OCI-M1 (cell line): ENCODE measurements around the gene FCHSD1.
A peak's percentile ranks its signal among the peaks of the same experiment; 100 is the strongest.

Experiments
- DNase-seq: peaks from one replicate; lab custom pipeline; 2025; lab: John Stamatoyannopoulos, UW

Gene FCHSD1

GRCh38 chr5:141650851-141651727 is at the start of gene FCHSD1:
TSS of gene FCHSD1 (minus strand) at chr5:141651418. CDS start at chr5:141651368, 50 bp downstream.
- peak; percentile 91 for DNase-seq

- DNase-seq: no peak
Observed at GRCh38 chr5:141697586-141697985, 46.4 kb upstream of the FCHSD1 start.

GRCh38 chr5:141696431-141696830 is 45.2 kb upstream of the FCHSD1 start:
- DNase-seq: no peak

GRCh38 chr5:141695627-141696215 is 44.5 kb upstream of the FCHSD1 start:
- no peak for DNase-seq

GRCh38 chr5:141694479-141694878 is 43.3 kb upstream of the FCHSD1 start:
- DNase-seq: no peak

GRCh38 chr5:141692919-141693725 is 41.9 kb upstream of the FCHSD1 start:
- DNase-seq: peak; percentile 46

GRCh38 chr5:141692533-141692888 is 41.3 kb upstream of the FCHSD1 start:
- DNase-seq: no peak

GRCh38 chr5:141691867-141692532 is 40.8 kb upstream of the FCHSD1 start:
- DNase-seq: peak; percentile 92

- peak; percentile 86 for DNase-seq
Observed at GRCh38 chr5:141691286-141691866, 40.2 kb upstream of the FCHSD1 start.

GRCh38 chr5:141686648-141687416 is 35.6 kb upstream of the FCHSD1 start:
- DNase-seq: no peak

- DNase-seq: no peak
Observed at GRCh38 chr5:141685591-141685990, 34.4 kb upstream of the FCHSD1 start.

- DNase-seq: peak; percentile 13
Observed at GRCh38 chr5:141683596-141684141, 32.5 kb upstream of the FCHSD1 start.

GRCh38 chr5:141681695-141682641 is 30.8 kb upstream of the FCHSD1 start, which contains the start of gene ARAP3:
TSS of gene ARAP3 (minus strand) at chr5:141682230. CDS start at chr5:141680486, 1,744 bp downstream.
- peak; percentile 93 for DNase-seq

- no peak for DNase-seq
Observed at GRCh38 chr5:141681295-141681694, 30.1 kb upstream of the FCHSD1 start.

- no peak for DNase-seq
Observed at GRCh38 chr5:141680751-141681201, 29.6 kb upstream of the FCHSD1 start.

GRCh38 chr5:141680178-141680577 is 29.0 kb upstream of the FCHSD1 start:
- DNase-seq: no peak

- peak; percentile 37 for DNase-seq
Observed at GRCh38 chr5:141677415-141677814, 26.2 kb upstream of the FCHSD1 start.

GRCh38 chr5:141675672-141676071 is 24.5 kb upstream of the FCHSD1 start:
- no peak for DNase-seq

GRCh38 chr5:141674747-141675146 is 23.5 kb upstream of the FCHSD1 start:
- no peak for DNase-seq
